ENCODE data around the gene RTKN.
"Not testable (repeated sequence)": the region's sequence is repeated elsewhere in the genome, so short reads cannot be mapped to it uniquely, and the experiment has no call there.

The RTKN gene

GRCh38 chr2:74421221-74421870 is 20.4 kb downstream of the RTKN start, which contains the start of the genes C2orf81 and WDR54:
TSS of gene C2orf81 (minus strand) at chr2:74421619. CDS start at chr2:74421560, 59 bp downstream.
TSS of gene WDR54 (plus strand) at chr2:74421730. CDS start at chr2:74422154, 424 bp downstream.
- TF ChIP-seq POLR2A (IDR thresholded peaks at IDR 0.05; ENCODE audit: low read length): peak; percentile 33
- no peak for TF ChIP-seq GATA1 (IDR thresholded peaks at IDR 0.05; ENCODE audit: low read depth, low read length)

GRCh38 chr2:74420443-74421103 is 21.2 kb downstream of the RTKN start:
- not testable (repeated sequence) for DNase-seq

More at GRCh38 chr2:74421221-74421870, 20.4 kb downstream of the RTKN start, which contains the start of the genes C2orf81 and WDR54:
- peak; percentile 85 to 86 for DNase-seq

- no peak for DNase-seq
- TF ChIP-seq POLR2A (IDR thresholded peaks at IDR 0.05; ENCODE audit: low read length): no peak
Measured at GRCh38 chr2:74420006-74420405, 21.7 kb downstream of the RTKN start.

- DNase-seq: no peak
- TF ChIP-seq GATA1 (IDR thresholded peaks at IDR 0.05; ENCODE audit: low read depth, low read length): no peak
- no peak for TF ChIP-seq POLR2A (IDR thresholded peaks at IDR 0.05; ENCODE audit: low read length)
Measured at GRCh38 chr2:74419345-74419744, 22.4 kb downstream of the RTKN start.

DNA sequence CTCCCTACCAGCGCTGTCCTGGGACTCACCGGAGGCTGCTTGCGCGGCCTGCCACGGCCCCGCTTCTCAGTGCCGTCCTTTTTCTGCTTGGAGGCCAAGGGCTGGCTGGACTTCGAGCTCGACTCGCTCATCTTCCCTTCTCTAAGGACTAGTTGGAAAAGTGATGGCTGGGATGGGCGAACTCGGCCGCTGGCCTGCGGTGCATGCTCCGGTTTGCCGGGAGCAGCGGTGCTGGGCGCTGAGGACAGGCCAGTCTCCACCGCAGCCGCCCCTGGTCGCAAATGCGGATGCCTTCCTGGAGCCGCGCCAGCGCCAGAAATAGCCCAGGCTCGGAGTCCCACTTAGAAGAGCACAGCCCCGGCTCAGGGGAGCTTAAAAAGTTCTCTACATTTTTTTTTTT is 23.4 kb downstream of the RTKN start:
- DNase-seq: no peak
- no peak for TF ChIP-seq GATA1 (IDR thresholded peaks at IDR 0.05; ENCODE audit: low read depth, low read length)
- no peak for TF ChIP-seq POLR2A (IDR thresholded peaks at IDR 0.05; ENCODE audit: low read length)

- DNase-seq: no peak
- TF ChIP-seq GATA1 (IDR thresholded peaks at IDR 0.05; ENCODE audit: low read depth, low read length): no peak
Measured at GRCh38 chr2:74417763-74418162, 24.0 kb downstream of the RTKN start.

- TF ChIP-seq GATA1 (IDR thresholded peaks at IDR 0.05; ENCODE audit: low read depth, low read length) (no peak), POLR2A (IDR thresholded peaks at IDR 0.05; ENCODE audit: low read length) (no peak)
Measured at GRCh38 chr2:74417197-74417596, 24.5 kb downstream of the RTKN start.

GRCh38 chr2:74416778-74417177 is 25.0 kb downstream of the RTKN start:
- no peak for TF ChIP-seq POLR2A (IDR thresholded peaks at IDR 0.05; ENCODE audit: low read length)
- TF ChIP-seq GATA1 (IDR thresholded peaks at IDR 0.05; ENCODE audit: low read depth, low read length): no peak

More at GRCh38 chr2:74417197-74417596, 24.5 kb downstream of the RTKN start:
- no peak for DNase-seq

GRCh38 chr2:74415762-74416395 is 25.9 kb downstream of the RTKN start:
- DNase-seq: no peak
- no peak for TF ChIP-seq GATA1 (IDR thresholded peaks at IDR 0.05; ENCODE audit: low read depth, low read length)
- no peak for TF ChIP-seq POLR2A (IDR thresholded peaks at IDR 0.05; ENCODE audit: low read length)

More at GRCh38 chr2:74416778-74417177, 25.0 kb downstream of the RTKN start:
- no peak for DNase-seq

DNA sequence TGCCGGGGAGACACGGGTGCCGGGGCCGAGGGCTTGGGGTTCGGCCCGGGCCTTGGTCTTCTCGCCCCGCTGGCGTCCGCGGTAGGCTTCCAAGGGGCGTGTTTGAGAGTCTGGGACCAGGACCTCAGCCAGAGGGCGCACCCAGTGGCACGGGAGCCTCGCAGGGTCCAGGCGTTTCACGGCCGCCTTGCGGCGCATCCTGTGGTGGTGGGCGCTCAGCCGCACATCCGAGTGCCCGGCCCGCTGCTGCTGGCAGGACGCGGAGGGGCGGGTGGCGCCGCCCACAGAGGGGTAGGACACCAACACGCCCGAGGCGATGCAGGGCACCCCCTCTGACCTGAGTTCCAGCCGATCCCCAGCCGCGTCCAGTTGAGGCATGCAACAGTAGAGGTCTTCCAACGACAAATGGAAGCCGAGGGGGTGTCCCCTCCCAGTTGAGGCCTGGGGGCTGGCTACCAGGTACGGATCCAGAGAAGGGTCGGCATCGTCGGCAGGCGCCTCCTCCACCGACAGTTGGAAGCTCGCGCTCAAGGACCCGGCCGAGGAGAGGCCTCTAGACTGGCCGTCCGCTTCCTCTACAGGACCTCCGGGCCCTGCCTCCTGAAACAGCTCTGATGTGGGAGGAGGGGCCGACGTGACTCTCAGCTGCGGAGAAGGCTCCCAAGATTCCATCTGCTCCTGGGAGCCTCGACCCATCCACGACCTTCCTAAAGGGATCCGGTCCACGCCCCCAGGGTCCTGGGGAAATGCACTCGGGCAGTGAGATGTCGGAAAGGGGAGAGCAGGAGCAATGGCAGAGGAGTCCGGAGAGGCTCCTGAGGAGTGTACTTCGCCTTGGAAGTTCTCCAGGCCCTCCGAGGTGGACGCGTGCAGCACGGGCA is 26.6 kb downstream of the RTKN start:
- no peak for TF ChIP-seq POLR2A (IDR thresholded peaks at IDR 0.05; ENCODE audit: low read length)
- no peak for TF ChIP-seq GATA1 (IDR thresholded peaks at IDR 0.05; ENCODE audit: low read depth, low read length)
- no peak for DNase-seq

DNA sequence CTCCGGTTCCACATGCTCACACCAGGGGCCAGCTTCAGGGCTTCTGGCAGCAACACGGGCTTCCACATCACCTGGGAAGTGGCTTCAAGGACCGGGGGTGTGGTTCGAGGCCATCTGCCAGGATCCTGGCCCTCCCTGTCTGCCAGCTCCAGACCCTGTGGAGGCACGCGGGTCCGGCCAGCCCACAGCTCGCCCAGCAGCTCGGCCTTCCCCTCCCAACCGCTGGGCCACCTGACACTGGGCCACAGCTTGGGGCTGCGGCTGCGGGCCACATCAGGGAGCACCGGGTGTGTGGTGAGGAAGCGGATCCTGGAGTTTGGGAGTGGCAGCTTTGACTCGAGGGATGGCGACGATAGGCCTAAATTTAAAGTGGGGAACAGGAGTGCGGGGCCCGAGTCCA is 27.3 kb downstream of the RTKN start:
- TF ChIP-seq GATA1 (IDR thresholded peaks at IDR 0.05; ENCODE audit: low read depth, low read length) (no peak), POLR2A (IDR thresholded peaks at IDR 0.05; ENCODE audit: low read length) (no peak)
- no peak for DNase-seq

DNA sequence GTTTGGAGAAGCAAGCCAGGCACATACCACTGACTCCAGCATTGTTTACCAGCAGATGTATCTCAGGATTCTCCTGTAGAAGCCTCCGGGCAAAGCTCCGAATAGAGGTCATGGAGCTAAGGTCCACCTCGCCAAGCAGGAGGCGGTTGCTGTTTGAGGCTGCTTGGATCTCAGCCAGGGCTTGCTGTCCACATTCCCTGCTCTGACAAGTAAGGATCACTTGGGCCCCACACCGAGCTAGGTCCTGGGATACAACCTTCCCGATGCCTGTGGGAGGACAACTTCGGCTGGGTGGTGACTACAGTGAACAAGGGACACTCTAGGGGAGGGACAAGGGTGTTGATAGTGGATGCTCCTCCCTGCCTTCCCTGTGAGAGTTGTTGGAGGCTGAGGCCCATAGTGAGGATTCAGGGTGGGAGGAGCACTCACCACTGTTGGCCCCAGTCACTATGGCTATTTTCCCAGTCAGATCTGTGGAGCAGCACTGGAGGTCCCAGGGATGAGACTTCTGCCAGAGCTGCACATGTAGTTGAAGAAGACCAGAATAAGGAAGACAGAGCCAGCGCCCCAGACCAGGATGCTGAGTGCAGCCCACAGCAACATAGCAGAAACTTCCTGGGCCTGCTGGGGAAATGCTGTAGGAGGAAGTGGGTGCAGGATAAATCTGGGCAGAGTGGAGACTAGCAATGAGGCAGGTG is 28.6 kb downstream of the RTKN start:
- no peak for DNase-seq
- TF ChIP-seq POLR2A (IDR thresholded peaks at IDR 0.05; ENCODE audit: low read length) (no peak), GATA1 (IDR thresholded peaks at IDR 0.05; ENCODE audit: low read depth, low read length) (no peak)

GRCh38 chr2:74407682-74408081 is 34.1 kb downstream of the RTKN start:
- no peak for DNase-seq
- TF ChIP-seq GATA1 (IDR thresholded peaks at IDR 0.05; ENCODE audit: low read depth, low read length) (no peak), POLR2A (IDR thresholded peaks at IDR 0.05; ENCODE audit: low read length) (no peak)
